WTC11 (cell line): Measurements from ENCODE around the gene SYT5.

Experiments used
- ESRRA ChIP-seq: sonication (generic); formaldehyde crosslinking; IDR thresholded peaks from 2 replicates; pipeline ENCODE4 v1.8.1; 2022; ENCODE audit warnings: mild to moderate bottlenecking, missing genetic modification reagents, borderline replicate concordance
- JUN ChIP-seq: sonication (generic); formaldehyde crosslinking; IDR thresholded peaks from 2 replicates; pipeline ENCODE4 v1.8.0; 2023; ENCODE audit warnings: mild to moderate bottlenecking, missing genetic modification reagents
- MYBL2 ChIP-seq: sonication (generic); formaldehyde crosslinking; IDR thresholded peaks from 2 replicates; pipeline ENCODE4 v1.8.1; 2023; ENCODE audit warnings: mild to moderate bottlenecking, moderate library complexity, missing genetic modification reagents
- TF ChIP-seq, protein P1 (sequence below): sonication (generic); formaldehyde crosslinking; IDR thresholded peaks from 2 replicates; pipeline ENCODE4 v1.8.0; 2022; ENCODE audit warnings: mild to moderate bottlenecking, missing genetic modification reagents
- TF ChIP-seq, protein P2 (sequence below): fragments of 200-600 bp; IDR thresholded peaks from 2 replicates; pipeline ENCODE4 v1.8.0; 2022; ENCODE audit warnings: antibody characterized with exemption
- TF ChIP-seq, protein P3 (sequence below): sonication (generic); formaldehyde crosslinking; IDR thresholded peaks from 2 replicates; pipeline ENCODE4 v1.8.1; 2023; ENCODE audit warnings: mild to moderate bottlenecking, missing genetic modification reagents
- TF ChIP-seq, protein P4 (sequence below): sonication (generic); formaldehyde crosslinking; IDR thresholded peaks from 2 replicates; pipeline ENCODE4 v1.8.1; 2022; ENCODE audit warnings: low read depth, mild to moderate bottlenecking, moderate library complexity, missing genetic modification reagents, borderline replicate concordance
- TF ChIP-seq, protein P5 (sequence below): sonication (generic); formaldehyde crosslinking; IDR thresholded peaks from 2 replicates; pipeline ENCODE4 v1.8.0; 2022; ENCODE audit warnings: mild to moderate bottlenecking, missing genetic modification reagents

DNA sequence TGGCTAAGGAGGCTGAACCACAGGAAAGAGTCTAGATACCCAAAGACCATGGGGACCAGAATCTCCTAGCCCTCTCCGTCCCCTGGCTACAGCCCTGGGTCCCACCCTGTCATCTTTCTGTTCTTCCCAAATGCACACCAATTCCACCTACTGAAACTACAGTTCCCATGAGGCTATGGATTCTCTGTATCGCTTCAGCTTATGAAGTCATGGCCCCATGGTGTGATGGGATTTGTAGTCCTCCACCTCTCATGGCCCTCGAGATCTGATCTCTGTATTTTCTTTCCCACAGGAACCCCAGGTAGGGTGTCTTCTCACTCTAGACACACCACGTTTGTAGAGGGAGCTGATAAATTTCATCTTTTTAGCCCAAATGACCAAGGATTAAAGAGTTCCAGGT, 17.4 kb upstream of the SYT5 start:
- TF ChIP-seq, protein P1, sequence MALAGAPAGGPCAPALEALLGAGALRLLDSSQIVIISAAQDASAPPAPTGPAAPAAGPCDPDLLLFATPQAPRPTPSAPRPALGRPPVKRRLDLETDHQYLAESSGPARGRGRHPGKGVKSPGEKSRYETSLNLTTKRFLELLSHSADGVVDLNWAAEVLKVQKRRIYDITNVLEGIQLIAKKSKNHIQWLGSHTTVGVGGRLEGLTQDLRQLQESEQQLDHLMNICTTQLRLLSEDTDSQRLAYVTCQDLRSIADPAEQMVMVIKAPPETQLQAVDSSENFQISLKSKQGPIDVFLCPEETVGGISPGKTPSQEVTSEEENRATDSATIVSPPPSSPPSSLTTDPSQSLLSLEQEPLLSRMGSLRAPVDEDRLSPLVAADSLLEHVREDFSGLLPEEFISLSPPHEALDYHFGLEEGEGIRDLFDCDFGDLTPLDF: no peak
- TF ChIP-seq, protein P2, sequence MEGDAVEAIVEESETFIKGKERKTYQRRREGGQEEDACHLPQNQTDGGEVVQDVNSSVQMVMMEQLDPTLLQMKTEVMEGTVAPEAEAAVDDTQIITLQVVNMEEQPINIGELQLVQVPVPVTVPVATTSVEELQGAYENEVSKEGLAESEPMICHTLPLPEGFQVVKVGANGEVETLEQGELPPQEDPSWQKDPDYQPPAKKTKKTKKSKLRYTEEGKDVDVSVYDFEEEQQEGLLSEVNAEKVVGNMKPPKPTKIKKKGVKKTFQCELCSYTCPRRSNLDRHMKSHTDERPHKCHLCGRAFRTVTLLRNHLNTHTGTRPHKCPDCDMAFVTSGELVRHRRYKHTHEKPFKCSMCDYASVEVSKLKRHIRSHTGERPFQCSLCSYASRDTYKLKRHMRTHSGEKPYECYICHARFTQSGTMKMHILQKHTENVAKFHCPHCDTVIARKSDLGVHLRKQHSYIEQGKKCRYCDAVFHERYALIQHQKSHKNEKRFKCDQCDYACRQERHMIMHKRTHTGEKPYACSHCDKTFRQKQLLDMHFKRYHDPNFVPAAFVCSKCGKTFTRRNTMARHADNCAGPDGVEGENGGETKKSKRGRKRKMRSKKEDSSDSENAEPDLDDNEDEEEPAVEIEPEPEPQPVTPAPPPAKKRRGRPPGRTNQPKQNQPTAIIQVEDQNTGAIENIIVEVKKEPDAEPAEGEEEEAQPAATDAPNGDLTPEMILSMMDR: no peak
- TF ChIP-seq JUN (CRISPR knock-in tag) (no peak), ESRRA (no peak), MYBL2 (CRISPR knock-in tag) (no peak)
- TF ChIP-seq, protein P3, sequence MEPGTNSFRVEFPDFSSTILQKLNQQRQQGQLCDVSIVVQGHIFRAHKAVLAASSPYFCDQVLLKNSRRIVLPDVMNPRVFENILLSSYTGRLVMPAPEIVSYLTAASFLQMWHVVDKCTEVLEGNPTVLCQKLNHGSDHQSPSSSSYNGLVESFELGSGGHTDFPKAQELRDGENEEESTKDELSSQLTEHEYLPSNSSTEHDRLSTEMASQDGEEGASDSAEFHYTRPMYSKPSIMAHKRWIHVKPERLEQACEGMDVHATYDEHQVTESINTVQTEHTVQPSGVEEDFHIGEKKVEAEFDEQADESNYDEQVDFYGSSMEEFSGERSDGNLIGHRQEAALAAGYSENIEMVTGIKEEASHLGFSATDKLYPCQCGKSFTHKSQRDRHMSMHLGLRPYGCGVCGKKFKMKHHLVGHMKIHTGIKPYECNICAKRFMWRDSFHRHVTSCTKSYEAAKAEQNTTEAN (CRISPR knock-in tag): no peak
- TF ChIP-seq, protein P4, sequence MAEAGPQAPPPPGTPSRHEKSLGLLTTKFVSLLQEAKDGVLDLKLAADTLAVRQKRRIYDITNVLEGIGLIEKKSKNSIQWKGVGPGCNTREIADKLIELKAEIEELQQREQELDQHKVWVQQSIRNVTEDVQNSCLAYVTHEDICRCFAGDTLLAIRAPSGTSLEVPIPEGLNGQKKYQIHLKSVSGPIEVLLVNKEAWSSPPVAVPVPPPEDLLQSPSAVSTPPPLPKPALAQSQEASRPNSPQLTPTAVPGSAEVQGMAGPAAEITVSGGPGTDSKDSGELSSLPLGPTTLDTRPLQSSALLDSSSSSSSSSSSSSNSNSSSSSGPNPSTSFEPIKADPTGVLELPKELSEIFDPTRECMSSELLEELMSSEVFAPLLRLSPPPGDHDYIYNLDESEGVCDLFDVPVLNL (CRISPR knock-in tag): no peak
- TF ChIP-seq, protein P5, sequence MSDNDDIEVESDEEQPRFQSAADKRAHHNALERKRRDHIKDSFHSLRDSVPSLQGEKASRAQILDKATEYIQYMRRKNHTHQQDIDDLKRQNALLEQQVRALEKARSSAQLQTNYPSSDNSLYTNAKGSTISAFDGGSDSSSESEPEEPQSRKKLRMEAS (CRISPR knock-in tag): no peak
